Stomach (tissue), 4 donors: ENCODE results near the gene PLPP4.

Source experiments
- EP300 ChIP-seq: sonication (generic); formaldehyde crosslinking; IDR thresholded peaks from one replicate; pipeline ENCODE4 v1.6.1; 2017; ENCODE audit warnings: antibody characterized with exemption
- POLR2A ChIP-seq, 4 donors: fragments of 450-650 bp; IDR thresholded peaks; one replicate each; pipeline ENCODE4 v1.6.1; 2016; ENCODE audit warnings: antibody characterized with exemption in 4 of 4, control low read depth in 2 of 4, mild to moderate bottlenecking in 1 of 4, moderate library complexity in 1 of 4
- TF ChIP-seq, protein P1 (sequence below), 7 experiments: fragments of 450-650 bp in 4 of 7; fragments of 200-600 bp in 3 of 7; sonication (generic) in 3 of 7; IDR thresholded peaks; one replicate each; pipeline ENCODE4 v1.5.1; 2016 to 2019; ENCODE audit warnings: antibody characterized with exemption in 7 of 7, control low read depth in 2 of 7, mild to moderate bottlenecking in 1 of 7

DNA sequence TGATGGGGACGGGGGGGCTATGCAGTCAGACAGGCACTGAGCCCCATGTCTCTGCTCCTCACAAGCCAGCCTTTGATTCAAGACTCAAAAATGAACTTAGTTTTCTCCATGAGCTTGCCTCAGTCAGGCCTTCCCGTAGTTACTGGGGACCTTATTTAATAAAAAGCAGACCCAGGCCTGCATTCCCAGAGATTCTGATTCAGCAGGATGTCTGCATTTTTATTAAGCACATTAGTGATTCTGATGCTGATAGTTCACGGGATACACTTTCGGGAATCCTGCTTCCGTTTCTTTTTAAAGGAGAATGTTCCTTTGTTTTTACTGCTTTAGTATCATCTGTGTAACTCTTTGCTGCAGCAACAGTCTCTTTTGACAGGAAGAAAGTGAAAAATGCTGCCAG lies 28.3 kb upstream of the PLPP4 start:
- TF ChIP-seq, protein P1, sequence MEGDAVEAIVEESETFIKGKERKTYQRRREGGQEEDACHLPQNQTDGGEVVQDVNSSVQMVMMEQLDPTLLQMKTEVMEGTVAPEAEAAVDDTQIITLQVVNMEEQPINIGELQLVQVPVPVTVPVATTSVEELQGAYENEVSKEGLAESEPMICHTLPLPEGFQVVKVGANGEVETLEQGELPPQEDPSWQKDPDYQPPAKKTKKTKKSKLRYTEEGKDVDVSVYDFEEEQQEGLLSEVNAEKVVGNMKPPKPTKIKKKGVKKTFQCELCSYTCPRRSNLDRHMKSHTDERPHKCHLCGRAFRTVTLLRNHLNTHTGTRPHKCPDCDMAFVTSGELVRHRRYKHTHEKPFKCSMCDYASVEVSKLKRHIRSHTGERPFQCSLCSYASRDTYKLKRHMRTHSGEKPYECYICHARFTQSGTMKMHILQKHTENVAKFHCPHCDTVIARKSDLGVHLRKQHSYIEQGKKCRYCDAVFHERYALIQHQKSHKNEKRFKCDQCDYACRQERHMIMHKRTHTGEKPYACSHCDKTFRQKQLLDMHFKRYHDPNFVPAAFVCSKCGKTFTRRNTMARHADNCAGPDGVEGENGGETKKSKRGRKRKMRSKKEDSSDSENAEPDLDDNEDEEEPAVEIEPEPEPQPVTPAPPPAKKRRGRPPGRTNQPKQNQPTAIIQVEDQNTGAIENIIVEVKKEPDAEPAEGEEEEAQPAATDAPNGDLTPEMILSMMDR (IDR thresholded peaks at IDR 0.05), result no peak
- TF ChIP-seq EP300 (no peak), POLR2A (IDR thresholded peaks at IDR 0.05) (no peak)
